Smooth muscle cell (in vitro differentiated cells): ENCODE measurements around the gene CDIPT. TPM values are rescaled to one million over a fixed set of nuclear protein-coding genes. Genes with fewer than 3 reads are reported as not detected.
"Not testable (repeated sequence)": the region's sequence is repeated elsewhere in the genome, so short reads cannot be mapped to it uniquely, and the experiment has no call there.

Experiments used
- DNase-seq: peaks from one replicate; lab custom pipeline; 2025; ENCODE audit not compliant: unreplicated experiment; lab: John Stamatoyannopoulos, UW
- H2AFZ ChIP-seq: fragments of 200-600 bp; sonication (generic); 2 replicates; pipeline ENCODE4 v1.6.0; 2016; ENCODE audit warnings: antibody characterized with exemption, low read depth, mild to moderate bottlenecking
- H3F3A ChIP-seq: fragments of 200-600 bp; sonication (generic); 2 replicates; pipeline ENCODE4 v1.6.0; 2017; ENCODE audit warnings: antibody characterized with exemption, low read depth
- H3K27ac ChIP-seq: fragments of 200-600 bp; sonication (generic); 2 replicates; pipeline ENCODE4 v1.5.1; 2016; ENCODE audit warnings: low read depth, mild to moderate bottlenecking
- H3K27me3 ChIP-seq: fragments of 200-600 bp; sonication (generic); 2 replicates; pipeline ENCODE4 v1.6.1; 2016; ENCODE audit warnings: low read depth, mild to moderate bottlenecking
- H3K36me3 ChIP-seq: fragments of 200-600 bp; sonication (generic); 2 replicates; pipeline ENCODE4 v1.5.1; 2016; ENCODE audit warnings: low read depth
- H3K4me1 ChIP-seq: fragments of 200-600 bp; sonication (generic); 2 replicates; pipeline ENCODE4 v1.5.1; 2016; ENCODE audit warnings: low read depth
- H3K4me2 ChIP-seq: fragments of 200-600 bp; sonication (generic); 2 replicates; pipeline ENCODE4 v1.6.0; 2016; ENCODE audit warnings: mild to moderate bottlenecking
- H3K4me3 ChIP-seq: fragments of 200-600 bp; sonication (generic); 2 replicates; pipeline ENCODE4 v1.5.1; 2016; ENCODE audit warnings: mild to moderate bottlenecking
- H3K79me2 ChIP-seq: fragments of 200-600 bp; sonication (generic); 2 replicates; pipeline ENCODE4 v1.6.0; 2016; ENCODE audit warnings: low read depth, mild to moderate bottlenecking
- H3K9ac ChIP-seq: fragments of 200-600 bp; sonication (generic); 2 replicates; pipeline ENCODE4 v1.6.0; 2016; ENCODE audit warnings: low read depth
- H3K9me3 ChIP-seq: fragments of 200-600 bp; sonication (generic); replicated peaks from 2 replicates; pipeline ENCODE4 v1.5.1; 2016; ENCODE audit warnings: low read depth
- H4K20me1 ChIP-seq: fragments of 200-600 bp; sonication (generic); 2 replicates; pipeline ENCODE4 v1.6.0; 2016; ENCODE audit warnings: low read depth
- CTCF ChIP-seq: fragments of 200-600 bp; sonication (generic); IDR thresholded peaks from 2 replicates; pipeline ENCODE4 v1.5.1; 2017; ENCODE audit warnings: borderline replicate concordance, mild to moderate bottlenecking, antibody characterized with exemption; ENCODE audit not compliant: insufficient read depth, poor library complexity, severe bottlenecking
- WGBS: methylation state at CpG from one replicate; pipeline ENCODE4 v1.1.7; 2016; ENCODE audit warnings: low lambda C conversion rate; 5-methylcytosine and 5-hydroxymethylcytosine counted together
- polyA plus RNA-seq: library from polyadenylated mRNA; unstranded; fragments of >200 nt; fragmentation: Nextera tagmentation; extraction: Ambion mirVana; gene quantifications from 2 replicates; pipeline ENCODE4 v1.2.1, GENCODE V29; 2016
- total RNA-seq: library from RNA; depleted of rRNA; stranded (reverse); fragments of >200 nt; gene quantifications from 2 replicates; pipeline ENCODE4 v1.2.3, GENCODE V29; 2014

Gene CDIPT
- total and polyA plus RNA-seq, 2 experiments from 2014 or later = 61.4 to 90.7 TPM

GRCh38 chr16:29834079-29834478 is 28.9 kb downstream of the CDIPT start:
- WGBS = 96% methylated on average over 4 of the region's 5 CpGs
- no peak overlapping the region for H3K9ac ChIP-seq

GRCh38 chr16:29833219-29833618 is 29.8 kb downstream of the CDIPT start:
- H3F3A ChIP-seq, H3K9me3 ChIP-seq, H2AFZ ChIP-seq, DNase-seq, H3K9ac ChIP-seq, H3K4me2 ChIP-seq, H3K27ac ChIP-seq, H3K4me3 ChIP-seq, H3K79me2 ChIP-seq, H3K27me3 ChIP-seq, H3K4me1 ChIP-seq, H3K36me3 ChIP-seq: not testable (repeated sequence)
- H4K20me1 ChIP-seq = peaks cover 32% of the 10 kb centered on the region
- 98% methylated on average over 4 of the region's 4 CpGs for WGBS

More at GRCh38 chr16:29834079-29834478, 28.9 kb downstream of the CDIPT start:
- Histone ChIP-seq H3K4me3 (no peak overlapping the region), H3K79me2 (no peaks in the 10 kb centered on the region), H3K9me3 (no peaks in the 10 kb centered on the region), H3K4me2 (no peak overlapping the region), H3K4me1 (no peaks in the 10 kb centered on the region), H3K36me3 (no peaks in the 10 kb centered on the region), H3K27ac (no peak overlapping the region), H3F3A (no peaks in the 10 kb centered on the region), H4K20me1 (peaks cover 24% of the 10 kb centered on the region), H3K27me3 (no peaks in the 10 kb centered on the region), H2AFZ (no peak overlapping the region)
- no peak for TF ChIP-seq CTCF
- DNase-seq = no peak

GRCh38 chr16:29831490-29831889 is 31.5 kb downstream of the CDIPT start:
- H3K79me2 ChIP-seq = peaks cover 16% of the 10 kb centered on the region
- H4K20me1 ChIP-seq = peaks cover 49% of the 10 kb centered on the region
- no peaks in the 10 kb centered on the region for H3K27me3 ChIP-seq
- no peak for TF ChIP-seq CTCF
- no peak overlapping the region for H3K9ac ChIP-seq
- H3K9me3 ChIP-seq = no peaks in the 10 kb centered on the region
- no peaks in the 10 kb centered on the region for H3K36me3 ChIP-seq
- 90% methylated on average over 2 of the region's 2 CpGs for WGBS
- DNase-seq = no peak
- no peak overlapping the region for H3K4me2 ChIP-seq
- H3K4me3 ChIP-seq = no peak overlapping the region
- H3K27ac ChIP-seq = no peak overlapping the region
- no peak overlapping the region for H2AFZ ChIP-seq
- H3F3A ChIP-seq = no peaks in the 10 kb centered on the region
- no peaks in the 10 kb centered on the region for H3K4me1 ChIP-seq

- Histone ChIP-seq H3F3A (no peaks in the 10 kb centered on the region), H3K36me3 (no peaks in the 10 kb centered on the region), H3K4me2 (no peak overlapping the region), H3K4me1 (peaks cover 2% of the 10 kb centered on the region), H3K27ac (no peak overlapping the region), H4K20me1 (peaks cover 56% of the 10 kb centered on the region), H3K4me3 (no peak overlapping the region), H3K9me3 (no peaks in the 10 kb centered on the region), H2AFZ (no peak overlapping the region), H3K27me3 (no peaks in the 10 kb centered on the region), H3K79me2 (peaks cover 22% of the 10 kb centered on the region), H3K9ac (no peak overlapping the region)
- 93% methylated on average over 11 of the region's 11 CpGs for WGBS
- no peak for TF ChIP-seq CTCF
- no peak for DNase-seq
Measured at GRCh38 chr16:29830774-29831173, 32.3 kb downstream of the CDIPT start.
